Activated naive CD4-positive, alpha-beta T cell treated with anti-CD3 and anti-CD28 coated beads for 36 hours (primary cell): ENCODE data around the gene CACNA1C. TPM values are rescaled to one million over a fixed set of nuclear protein-coding genes. Genes with fewer than 3 reads are reported as not detected.

Source experiments
- CTCF ChIA-PET: fragments of 350-600 bp; sonication (Branson Sonifier 250); formaldehyde crosslinking; loops from one replicate; lab custom pipeline; 2021; ENCODE audit warnings: antibody characterized with exemption; lab: Charles Lee
- DNase-seq: peaks from one replicate; pipeline ENCODE4 v3.0.0-alpha.2; 2020
- H3K27ac Mint-ChIP-seq: one replicate; pipeline ENCODE4 v1.8.0; 2021; ENCODE audit warnings: mild to moderate bottlenecking, mixed read lengths
- H3K27me3 Mint-ChIP-seq: one replicate; pipeline ENCODE4 v1.8.0; 2021; ENCODE audit warnings: low read depth, mixed read lengths
- H3K36me3 Mint-ChIP-seq: one replicate; pipeline ENCODE4 v1.8.0; 2021; ENCODE audit warnings: low read depth, mixed read lengths
- H3K4me1 Mint-ChIP-seq: one replicate; pipeline ENCODE4 v1.8.0; 2021; ENCODE audit warnings: low read depth, mixed read lengths
- H3K4me3 Mint-ChIP-seq: one replicate; pipeline ENCODE4 v1.8.0; 2021; ENCODE audit warnings: mild to moderate bottlenecking, moderate library complexity, mixed read lengths
- H3K9me3 Mint-ChIP-seq: one replicate; pipeline ENCODE4 v1.8.0; 2021; ENCODE audit warnings: mixed read lengths
- intact Hi-C: fragments of 100-400 bp; cut with micrococcal nuclease; formaldehyde crosslinking; loops from one replicate; pipeline ENCODE4 v1.15.1; 2023
- total RNA-seq, 2 experiments: library from RNA; stranded (reverse); gene quantifications; one replicate each; pipeline ENCODE4 v1.2.3, GENCODE V29; 2021

Gene CACNA1C
- total RNA-seq, 2 experiments from 2014 or later, result 0.02 to 0.12 TPM

DNA sequence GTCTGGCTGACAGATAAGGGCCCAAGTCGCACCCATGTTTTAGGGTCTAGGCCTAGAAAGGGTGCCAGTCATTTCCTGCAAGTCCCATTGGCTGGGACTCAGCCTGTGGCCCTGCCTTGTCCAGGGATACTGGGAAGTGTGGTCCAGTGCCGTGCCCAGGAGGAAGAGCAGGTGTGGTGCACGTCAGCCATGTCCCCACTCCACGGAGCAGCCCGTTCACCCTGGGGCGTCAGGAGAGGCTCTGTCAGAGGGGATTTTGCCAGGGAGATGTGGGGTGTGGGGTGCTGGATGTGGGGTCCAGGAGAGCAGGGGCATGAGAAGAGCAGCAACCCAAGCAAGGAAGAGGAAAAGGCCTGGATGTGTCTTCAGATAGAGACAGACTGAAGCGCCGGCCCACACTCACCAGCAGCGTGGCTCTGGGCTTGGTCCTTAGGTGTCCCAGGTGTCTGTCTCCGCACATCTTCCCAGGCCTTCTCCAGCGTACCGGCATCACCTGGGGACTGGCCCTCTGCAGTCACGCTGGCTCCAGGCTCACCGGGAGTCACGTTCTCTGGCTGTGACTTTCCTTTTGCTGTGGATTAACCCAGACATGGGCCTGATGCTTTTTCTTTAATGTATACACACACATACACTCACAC lies 138.2 kb downstream of the CACNA1C start:
- Mint-ChIP-seq H3K4me3 (no peak overlapping the region), H3K27ac (no peak overlapping the region), H3K27me3 (no peaks in the 10 kb centered on the region), H3K36me3 (no peaks in the 10 kb centered on the region), H3K9me3 (no peaks in the 10 kb centered on the region), H3K4me1 (no peaks in the 10 kb centered on the region)
- intact Hi-C loops, result no loop called here
- no peak for DNase-seq
- CTCF ChIA-PET, result no interaction called here

DNA sequence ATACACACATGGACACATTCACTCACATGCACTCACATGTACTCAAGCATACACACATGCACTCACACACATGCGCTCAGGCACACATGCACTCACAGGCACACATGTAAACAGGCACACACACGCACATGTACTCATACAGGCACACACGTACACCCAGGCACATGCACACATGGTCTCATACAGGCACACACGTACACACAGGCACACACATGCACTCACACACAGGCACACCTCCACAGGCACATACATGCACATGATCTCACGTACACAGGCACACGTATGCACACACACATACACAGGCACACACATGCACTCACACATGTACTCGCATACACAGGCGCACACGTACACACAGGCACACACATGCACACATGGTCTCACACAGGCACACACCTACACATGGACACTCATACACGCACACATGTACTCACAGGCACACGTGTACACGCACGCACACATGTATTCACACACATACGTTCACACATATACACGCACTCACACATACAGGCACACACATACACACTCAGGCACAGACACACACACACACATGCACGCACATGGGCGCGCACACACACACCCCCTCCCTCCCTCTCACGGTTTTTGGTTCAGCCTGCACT lies 138.9 kb downstream of the CACNA1C start:
- Mint-ChIP-seq H3K27ac (no peak overlapping the region), H3K36me3 (no peaks in the 10 kb centered on the region), H3K9me3 (no peaks in the 10 kb centered on the region), H3K4me1 (no peaks in the 10 kb centered on the region), H3K27me3 (no peaks in the 10 kb centered on the region), H3K4me3 (no peak overlapping the region)
- intact Hi-C loops, result no loop called here
- no peak for DNase-seq
- CTCF ChIA-PET, result no interaction called here

DNA sequence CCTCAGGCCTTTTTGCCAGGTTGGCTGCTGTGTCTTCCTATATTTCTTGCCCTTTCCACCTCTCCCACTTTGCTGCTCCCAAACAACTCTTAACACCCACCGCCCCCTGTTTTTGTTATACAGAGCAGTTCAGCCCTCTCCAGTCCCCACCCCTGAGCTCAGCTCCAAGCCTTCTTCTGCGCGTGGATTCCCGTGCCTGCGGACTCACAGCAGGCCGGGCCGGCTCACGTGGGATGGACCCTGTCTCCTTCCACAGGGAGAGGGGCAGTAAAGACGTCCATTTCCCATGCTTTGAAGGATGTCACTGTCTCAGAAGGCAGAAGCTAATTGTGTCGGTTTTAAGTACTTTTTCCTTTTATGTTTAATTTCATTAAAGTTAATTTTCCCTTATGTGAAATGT lies 139.4 kb downstream of the CACNA1C start:
- CTCF ChIA-PET, result no interaction called here
- no peaks in the 10 kb centered on the region for H3K36me3 Mint-ChIP-seq
- DNase-seq, result no peak
- H3K27ac Mint-ChIP-seq, result no peak overlapping the region
- no peaks in the 10 kb centered on the region for H3K9me3 Mint-ChIP-seq
- intact Hi-C loops, result no loop called here
- no peaks in the 10 kb centered on the region for H3K27me3 Mint-ChIP-seq
- no peak overlapping the region for H3K4me3 Mint-ChIP-seq
- H3K4me1 Mint-ChIP-seq, result no peaks in the 10 kb centered on the region

DNA sequence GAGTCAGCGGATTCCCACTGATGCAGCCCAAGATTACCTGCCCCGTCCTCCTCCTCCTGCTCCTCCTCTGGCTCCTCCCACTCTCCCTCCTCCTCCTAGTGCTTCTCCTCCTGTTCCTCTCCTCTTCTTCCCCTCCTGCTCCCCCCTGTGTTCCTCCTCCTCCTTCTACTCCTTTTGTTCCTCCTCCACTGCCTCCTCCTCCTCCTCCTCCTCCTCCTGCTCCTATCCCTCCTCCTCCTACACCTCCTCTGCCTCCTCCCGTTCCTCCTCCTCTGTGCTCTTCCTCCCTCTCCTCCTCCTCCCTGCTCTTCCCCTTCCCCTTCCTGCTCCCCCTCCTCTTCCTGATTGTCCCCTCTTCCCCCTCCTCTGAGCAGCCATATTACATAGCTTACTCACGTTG lies 141.3 kb downstream of the CACNA1C start:
- CTCF ChIA-PET, result interaction anchor here (0.6 kb wide), 1 partner anchor 12 kb away, joined by 3 read pairs; no protein-coding TSS in a partner anchor
- H3K27me3 Mint-ChIP-seq, result no peaks in the 10 kb centered on the region
- no peak overlapping the region for H3K27ac Mint-ChIP-seq
- H3K4me3 Mint-ChIP-seq, result no peak overlapping the region
- no peaks in the 10 kb centered on the region for H3K9me3 Mint-ChIP-seq
- intact Hi-C loops, result no loop called here
- DNase-seq, result no peak
- no peaks in the 10 kb centered on the region for H3K36me3 Mint-ChIP-seq
- H3K4me1 Mint-ChIP-seq, result no peaks in the 10 kb centered on the region

DNA sequence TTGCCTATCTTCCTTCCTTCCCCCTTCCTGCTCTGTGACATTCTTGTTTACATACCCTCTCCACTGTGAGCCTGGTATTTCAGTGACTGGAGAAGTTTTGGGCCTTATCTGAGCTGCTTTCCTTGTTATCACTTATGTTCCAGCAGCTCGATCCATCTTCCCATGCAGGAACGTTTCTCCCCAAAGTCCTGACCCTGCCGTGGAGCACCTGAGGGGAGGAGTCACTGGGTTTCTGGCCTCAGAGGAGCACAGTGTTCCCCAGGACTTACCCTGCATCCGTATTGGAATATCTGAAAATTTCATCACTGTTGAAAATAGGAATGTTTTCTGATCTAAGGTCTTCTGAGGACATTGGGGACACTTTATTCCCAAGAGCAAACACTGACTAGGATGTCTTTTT lies 141.8 kb downstream of the CACNA1C start:
- Mint-ChIP-seq H3K27ac (peak overlapping the region; percentile 32), H3K4me3 (no peak overlapping the region)
- CTCF ChIA-PET, result interaction anchor here (0.6 kb wide), 1 partner anchor 12 kb away, joined by 3 read pairs; no protein-coding TSS in a partner anchor

DNA sequence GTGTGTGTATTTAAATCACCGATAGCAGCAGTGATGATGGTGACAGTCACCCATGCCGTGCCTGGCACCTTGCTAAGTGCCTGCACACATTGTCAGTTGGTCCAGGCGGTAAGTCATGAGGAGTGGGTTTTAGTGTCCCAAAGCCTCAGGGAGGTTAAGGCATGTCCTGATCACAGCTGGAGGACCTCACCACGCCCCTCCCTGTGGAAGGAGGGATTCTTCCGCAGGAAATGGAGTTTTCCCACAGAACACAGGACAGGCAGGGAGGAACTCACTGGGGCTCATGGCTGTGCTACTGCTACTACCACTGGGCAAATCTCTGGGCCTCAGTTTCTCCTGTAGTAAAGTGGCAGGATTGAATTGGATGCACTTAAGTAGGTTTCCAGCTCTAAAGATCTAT lies 142.3 kb downstream of the CACNA1C start:
- no peaks in the 10 kb centered on the region for H3K4me1 Mint-ChIP-seq
- no peaks in the 10 kb centered on the region for H3K36me3 Mint-ChIP-seq
- no peak overlapping the region for H3K4me3 Mint-ChIP-seq
- intact Hi-C loops, result no loop called here
- H3K27ac Mint-ChIP-seq, result no peak overlapping the region
- no peaks in the 10 kb centered on the region for H3K27me3 Mint-ChIP-seq
- no peaks in the 10 kb centered on the region for H3K9me3 Mint-ChIP-seq
- CTCF ChIA-PET, result no interaction called here
- DNase-seq, result no peak

More for the DNA sequence above, 141.8 kb downstream of the CACNA1C start:
- intact Hi-C loops, result no loop called here
- Mint-ChIP-seq H3K9me3 (no peaks in the 10 kb centered on the region), H3K4me1 (no peaks in the 10 kb centered on the region), H3K36me3 (no peaks in the 10 kb centered on the region), H3K27me3 (no peaks in the 10 kb centered on the region)
- DNase-seq, result no peak

DNA sequence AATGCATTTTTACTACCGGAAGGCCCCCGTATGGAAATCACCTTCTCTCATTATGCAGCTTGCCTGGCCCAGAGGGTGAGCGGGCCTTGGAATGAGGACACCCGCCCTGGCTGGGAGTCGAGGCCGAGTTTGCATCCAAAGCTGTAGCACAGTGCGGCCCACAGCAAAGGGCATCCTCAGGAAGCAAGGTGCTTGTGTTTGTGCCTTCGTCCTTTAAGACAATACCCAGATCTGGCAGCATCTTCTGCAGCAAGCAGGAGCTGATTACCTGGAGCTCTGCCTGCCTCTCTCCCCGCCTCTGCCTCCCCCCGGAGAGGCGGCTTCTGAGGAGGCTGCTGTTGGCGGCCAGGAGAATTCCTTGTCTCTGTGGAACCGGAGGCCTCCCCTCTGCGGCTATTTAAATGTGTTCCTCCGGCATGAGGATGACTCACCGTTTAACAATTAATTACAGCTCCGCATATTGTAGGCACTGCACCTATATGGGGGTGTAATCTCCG lies 145.3 kb downstream of the CACNA1C start:
- no peak overlapping the region for H3K27ac Mint-ChIP-seq
- no peaks in the 10 kb centered on the region for H3K27me3 Mint-ChIP-seq
- no peaks in the 10 kb centered on the region for H3K9me3 Mint-ChIP-seq
- CTCF ChIA-PET, result interaction anchor here (0.7 kb wide), 1 partner anchor 15 kb away, joined by 3 read pairs; no protein-coding TSS in a partner anchor
- DNase-seq, result no peak
- H3K36me3 Mint-ChIP-seq, result no peaks in the 10 kb centered on the region
- no peaks in the 10 kb centered on the region for H3K4me1 Mint-ChIP-seq
- H3K4me3 Mint-ChIP-seq, result no peak overlapping the region
- intact Hi-C loops, result no loop called here

DNA sequence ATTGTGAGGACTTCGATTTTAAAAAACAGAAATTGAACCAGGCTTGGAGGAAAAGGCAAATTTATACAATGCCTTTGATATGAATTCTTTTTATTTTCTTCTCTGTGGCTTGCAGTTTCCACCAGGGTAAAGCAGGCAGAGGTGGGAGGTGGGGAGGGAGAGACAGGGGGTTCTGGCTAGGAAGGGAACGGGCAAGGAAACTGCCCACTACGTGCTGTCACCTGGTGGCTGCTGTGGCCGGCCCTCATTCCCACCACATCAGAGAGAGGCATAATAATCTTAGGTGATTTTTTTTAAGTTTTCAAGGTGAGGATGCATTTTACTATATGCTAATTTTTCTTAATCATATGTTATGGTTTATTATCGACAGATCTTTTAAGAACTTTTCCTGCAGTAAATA lies 145.8 kb downstream of the CACNA1C start:
- Mint-ChIP-seq H3K27me3 (no peaks in the 10 kb centered on the region), H3K27ac (no peak overlapping the region), H3K9me3 (no peaks in the 10 kb centered on the region), H3K4me3 (no peak overlapping the region), H3K4me1 (no peaks in the 10 kb centered on the region), H3K36me3 (no peaks in the 10 kb centered on the region)
- intact Hi-C loops, result no loop called here
- CTCF ChIA-PET, result interaction anchor here (0.7 kb wide), 1 partner anchor 15 kb away, joined by 3 read pairs; no protein-coding TSS in a partner anchor
- no peak for DNase-seq

DNA sequence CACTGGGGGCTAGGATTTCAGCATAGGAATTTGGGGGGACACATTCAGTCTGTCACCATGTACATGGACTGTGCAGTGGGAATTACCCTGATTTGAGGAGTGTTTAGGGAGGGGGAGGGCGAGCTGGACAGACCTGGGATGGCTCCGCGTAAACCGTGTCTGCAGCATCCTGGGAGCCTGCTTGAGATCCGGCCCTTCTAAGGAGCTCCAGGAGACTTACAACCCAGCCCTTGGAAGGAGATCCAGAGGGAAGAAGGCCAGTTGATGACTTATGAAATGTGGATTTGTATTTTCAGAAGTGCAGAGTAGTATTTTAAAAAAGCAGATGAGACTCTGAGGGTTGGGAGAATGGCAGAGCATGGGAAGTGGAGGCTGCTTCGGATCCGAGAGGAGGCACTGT lies 153.2 kb downstream of the CACNA1C start:
- Mint-ChIP-seq H3K9me3 (no peaks in the 10 kb centered on the region), H3K27ac (no peak overlapping the region), H3K4me1 (no peaks in the 10 kb centered on the region), H3K27me3 (no peaks in the 10 kb centered on the region), H3K4me3 (no peak overlapping the region), H3K36me3 (no peaks in the 10 kb centered on the region)
- intact Hi-C loops, result no loop called here
- CTCF ChIA-PET, result interaction anchor here (0.5 kb wide), 1 partner anchor 12 kb away, joined by 3 read pairs; no protein-coding TSS in a partner anchor
- no peak for DNase-seq

DNA sequence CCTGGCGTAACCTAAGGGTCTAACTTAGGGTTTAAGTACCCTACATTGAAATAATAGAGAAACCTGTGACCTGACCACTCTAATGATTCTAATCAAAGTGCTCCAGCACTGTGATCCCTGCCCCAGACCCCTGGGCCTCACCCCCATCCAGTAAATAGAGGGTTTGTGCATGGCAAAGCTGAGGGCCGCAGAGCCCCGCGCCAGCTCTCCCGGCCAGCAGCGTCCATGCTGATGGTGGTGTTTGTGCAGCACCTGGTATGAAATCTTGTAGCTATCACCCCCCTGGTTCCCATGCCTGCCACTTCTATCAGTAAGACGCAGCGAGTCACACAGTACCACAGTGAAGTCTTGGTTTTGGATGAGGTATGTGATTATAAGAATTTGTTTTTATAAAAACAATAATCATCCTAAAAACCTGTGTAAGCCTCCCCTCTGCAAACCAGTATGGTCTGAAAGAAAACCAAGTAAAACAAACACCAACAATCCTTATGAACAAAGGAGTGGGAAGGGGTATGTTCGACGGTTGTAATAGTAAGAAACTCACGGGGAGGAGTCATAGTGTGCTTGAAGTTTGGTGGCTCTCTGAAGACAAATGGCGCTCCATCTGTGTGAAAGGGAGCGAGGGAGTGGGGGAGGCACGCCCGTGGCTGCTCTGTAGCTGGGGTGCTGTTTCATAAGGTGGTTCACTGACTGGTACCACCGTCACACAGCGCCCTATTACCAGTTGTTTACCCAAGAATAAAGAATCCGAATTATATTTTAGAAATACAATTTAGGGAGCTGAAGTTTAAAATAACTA lies 156.2 kb downstream of the CACNA1C start:
- H3K9me3 Mint-ChIP-seq, result no peaks in the 10 kb centered on the region
- H3K27me3 Mint-ChIP-seq, result no peaks in the 10 kb centered on the region
- H3K27ac Mint-ChIP-seq, result no peak overlapping the region
- intact Hi-C loops, result no loop called here
- CTCF ChIA-PET, result interaction anchor here (0.6 kb wide), 1 partner anchor 292 kb away, joined by 4 read pairs; no protein-coding TSS in a partner anchor
- H3K4me1 Mint-ChIP-seq, result no peaks in the 10 kb centered on the region
- no peaks in the 10 kb centered on the region for H3K36me3 Mint-ChIP-seq
- no peak for DNase-seq
- H3K4me3 Mint-ChIP-seq, result no peak overlapping the region

DNA sequence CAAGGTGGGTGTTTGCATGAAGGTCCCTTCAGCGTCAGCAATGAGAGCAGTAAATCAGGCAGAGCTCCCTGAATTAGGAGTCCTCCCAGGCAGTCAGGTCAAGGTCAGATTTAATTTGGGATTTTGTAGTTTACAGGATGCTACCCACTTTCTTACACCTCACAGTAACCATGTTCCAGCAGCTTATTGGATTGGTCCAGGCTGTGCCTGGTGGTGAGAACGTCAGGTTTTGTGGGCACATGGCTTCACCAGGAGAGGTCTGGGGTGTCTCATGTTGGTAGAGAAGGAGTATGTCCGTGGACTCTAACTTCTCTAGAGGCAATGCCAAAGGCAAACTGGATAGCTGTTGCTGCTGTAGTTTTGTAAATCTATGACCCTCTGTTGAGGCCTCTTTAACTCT lies 158.3 kb downstream of the CACNA1C start:
- H3K27ac Mint-ChIP-seq, result no peak overlapping the region
- no peaks in the 10 kb centered on the region for H3K4me1 Mint-ChIP-seq
- no peak for DNase-seq
- H3K4me3 Mint-ChIP-seq, result no peak overlapping the region
- no peaks in the 10 kb centered on the region for H3K36me3 Mint-ChIP-seq
- intact Hi-C loops, result no loop called here
- CTCF ChIA-PET, result no interaction called here
- H3K9me3 Mint-ChIP-seq, result no peaks in the 10 kb centered on the region
- peaks cover 3% of the 10 kb centered on the region for H3K27me3 Mint-ChIP-seq

DNA sequence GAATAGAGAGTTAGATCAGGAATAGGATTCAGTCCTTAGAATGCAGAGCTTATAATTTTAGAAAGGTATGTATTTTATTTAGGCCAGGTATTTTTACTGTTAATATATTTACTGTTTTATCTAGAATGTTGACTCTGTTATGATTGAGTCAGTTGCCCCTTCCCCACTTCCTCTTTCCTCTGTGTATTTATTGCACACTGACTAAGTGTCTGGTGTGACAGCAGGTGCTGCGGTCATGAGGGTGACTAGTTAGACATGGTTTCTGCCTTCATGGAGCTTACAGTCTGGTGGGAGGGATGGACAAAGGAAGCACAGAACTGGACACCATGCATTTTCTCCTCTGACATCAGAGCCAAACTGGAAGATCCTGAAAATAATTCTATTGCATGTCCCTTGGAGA lies 159.8 kb downstream of the CACNA1C start:
- Mint-ChIP-seq H3K9me3 (no peaks in the 10 kb centered on the region), H3K4me3 (no peak overlapping the region), H3K36me3 (no peaks in the 10 kb centered on the region), H3K27me3 (peaks cover 3% of the 10 kb centered on the region), H3K4me1 (no peaks in the 10 kb centered on the region), H3K27ac (no peak overlapping the region)
- no peak for DNase-seq
- intact Hi-C loops, result no loop called here
- CTCF ChIA-PET, result interaction anchor here (0.6 to 0.7 kb wide), 2 partner anchors 71 to 818 kb away, joined by 3 to 4 read pairs; no protein-coding TSS in a partner anchor
